Skeletal muscle tissue (tissue), 4 donors: ENCODE measurements around the gene MOCS1. TPM values are rescaled to one million over a fixed set of nuclear protein-coding genes. Genes with fewer than 3 reads are reported as not detected.
A peak's percentile ranks its signal among the peaks of the same experiment; 100 is the strongest.

Experiments used
- H3K27ac ChIP-seq: one replicate; pipeline ENCODE4 v1.7.0; 2013; ENCODE audit warnings: mild to moderate bottlenecking, low read depth, low read length, inconsistent platforms
- H3K27me3 ChIP-seq, 3 donors: one replicate each; pipeline ENCODE4 v1.7.0; 2013; ENCODE audit warnings: low read length in 3 of 3; ENCODE audit not compliant: control insufficient read depth in 3 of 3, insufficient read depth in 3 of 3
- H3K36me3 ChIP-seq, 3 donors: one replicate each; pipeline ENCODE4 v1.7.0; 2013; ENCODE audit warnings: low read length in 3 of 3; ENCODE audit not compliant: control insufficient read depth in 3 of 3, insufficient read depth in 3 of 3
- H3K4me1 ChIP-seq, 3 donors: one replicate each; pipeline ENCODE4 v1.7.0; 2013; ENCODE audit warnings: low read length in 3 of 3, mild to moderate bottlenecking in 3 of 3; ENCODE audit not compliant: control insufficient read depth in 3 of 3, insufficient read depth in 3 of 3
- H3K4me3 ChIP-seq, 3 donors: one replicate each; pipeline ENCODE4 v1.7.0; 2013; ENCODE audit warnings: low read length in 3 of 3
- H3K9ac ChIP-seq, 3 donors: one replicate each; pipeline ENCODE4 v1.7.0; 2013; ENCODE audit warnings: low read length in 3 of 3, mild to moderate bottlenecking in 3 of 3, moderate library complexity in 2 of 3, low read depth in 1 of 3
- H3K9me3 ChIP-seq, 3 donors: one replicate each; pipeline ENCODE4 v1.7.0; 2013; ENCODE audit warnings: low read length in 3 of 3; ENCODE audit not compliant: control insufficient read depth in 3 of 3
- total RNA-seq: library from RNA; depleted of rRNA; stranded (reverse); fragments of >200 nt; gene quantifications from one replicate; pipeline ENCODE4 v1.2.3, GENCODE V29; 2014
- donor health status: Osteomylitis.

Gene MOCS1
- total RNA-seq, 1 donor from 2014 or later: 6.8 TPM

DNA sequence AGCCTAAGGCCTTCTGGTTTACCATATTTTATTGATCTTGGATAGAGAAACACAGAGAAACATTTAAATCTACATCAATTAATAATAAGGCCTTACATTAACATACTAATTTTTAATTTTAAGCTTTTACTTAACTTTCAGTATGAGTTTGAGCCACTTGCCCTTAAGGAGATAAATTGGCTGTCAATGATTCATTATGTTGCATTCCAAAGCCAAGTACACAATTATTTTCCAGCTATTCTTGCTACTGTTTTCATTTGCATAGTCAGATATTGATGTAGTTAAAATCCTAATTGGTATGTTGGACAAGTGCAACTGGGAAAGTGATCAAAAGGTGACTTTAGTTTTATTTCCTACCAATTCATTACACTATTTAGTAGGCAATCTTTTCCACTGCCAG lies 58.2 kb downstream of the MOCS1 start:
- Histone ChIP-seq H3K4me3 (no peak overlapping the region), H3K4me1 (peaks cover 0 to 19% (median 8%) of the 10 kb centered on the region in 3 donors), H3K27me3 (no peaks in the 10 kb centered on the region), H3K9ac (no peak overlapping the region), H3K9me3 (no peaks in the 10 kb centered on the region), H3K36me3 (peaks cover 33 to 51% (median 37%) of the 10 kb centered on the region in 3 donors), H3K27ac (no peak overlapping the region)

DNA sequence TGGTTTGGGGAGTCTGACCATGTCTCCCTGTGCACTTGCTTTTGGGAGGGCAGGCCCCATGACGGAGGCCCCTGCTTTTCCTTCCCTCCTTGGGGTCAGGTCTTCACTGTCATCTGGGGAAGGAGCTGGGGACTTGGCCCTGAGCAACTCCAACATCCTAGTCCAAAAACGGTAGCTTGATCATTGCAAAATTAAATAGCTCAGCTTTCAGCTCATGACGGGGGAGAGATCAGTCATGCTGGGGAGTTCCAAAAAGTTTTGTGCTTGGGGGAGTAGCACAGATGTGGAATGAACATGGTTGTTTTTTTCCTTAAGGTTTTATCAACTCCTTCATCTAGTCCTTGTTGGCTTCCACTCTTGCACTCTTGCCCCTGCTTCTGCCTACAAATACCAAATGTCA lies 60.8 kb downstream of the MOCS1 start:
- H3K4me1 ChIP-seq: no peaks in the 10 kb centered on the region
- H3K36me3 ChIP-seq: peaks cover 31 to 60% (median 50%) of the 10 kb centered on the region in 3 donors
- H3K9me3 ChIP-seq: no peaks in the 10 kb centered on the region
- no peaks in the 10 kb centered on the region for H3K27me3 ChIP-seq
- H3K4me3 ChIP-seq: no peak overlapping the region
- no peak overlapping the region for H3K9ac ChIP-seq
- no peak overlapping the region for H3K27ac ChIP-seq

DNA sequence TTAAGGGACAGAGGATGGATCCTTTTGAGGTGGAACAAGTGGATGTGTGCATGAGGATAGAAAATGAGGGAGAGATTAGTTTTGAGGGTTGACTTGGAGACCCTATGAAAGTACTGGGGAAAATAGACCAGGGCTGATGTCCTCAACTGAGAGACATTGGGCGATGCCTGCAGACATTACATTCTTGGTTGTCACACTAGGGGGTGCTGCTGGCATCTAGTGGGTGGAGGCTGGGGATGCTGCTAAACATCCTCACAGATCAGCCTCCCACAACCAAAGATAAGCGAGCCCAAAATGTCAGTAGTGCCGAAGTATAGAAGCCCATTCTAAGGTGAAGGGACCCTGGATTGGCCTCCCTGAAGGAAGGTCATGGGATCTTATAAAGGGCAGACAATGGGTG lies 63.3 kb downstream of the MOCS1 start:
- Histone ChIP-seq H3K9me3 (no peaks in the 10 kb centered on the region), H3K9ac (no peak overlapping the region), H3K4me1 (no peaks in the 10 kb centered on the region), H3K36me3 (peaks cover 34 to 54% (median 52%) of the 10 kb centered on the region in 3 donors), H3K27me3 (no peaks in the 10 kb centered on the region), H3K27ac (no peak overlapping the region), H3K4me3 (no peak overlapping the region)

DNA sequence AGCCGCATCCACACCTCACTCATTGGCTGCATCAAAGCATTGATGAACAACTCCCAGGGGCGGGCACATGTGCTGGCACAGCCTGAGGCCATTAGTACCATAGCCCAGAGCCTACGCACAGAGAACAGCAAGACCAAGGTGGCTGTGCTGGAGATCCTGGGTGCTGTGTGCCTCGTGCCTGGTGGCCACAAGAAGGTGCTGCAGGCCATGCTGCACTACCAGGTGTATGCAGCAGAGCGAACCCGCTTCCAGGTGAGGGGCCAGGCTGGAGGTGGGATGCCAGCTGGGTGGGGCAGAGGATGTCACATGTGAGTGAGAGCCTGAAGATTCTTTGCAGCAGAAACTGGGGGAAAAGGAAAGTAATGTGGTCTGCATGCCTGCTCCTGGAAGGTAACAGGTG lies 66.7 kb downstream of the MOCS1 start:
- Histone ChIP-seq H3K9me3 (no peaks in the 10 kb centered on the region), H3K4me1 (peaks cover 0 to 7% (median 3%) of the 10 kb centered on the region in 3 donors), H3K36me3 (peaks cover 18 to 36% (median 35%) of the 10 kb centered on the region in 3 donors), H3K9ac (no peak overlapping the region), H3K27ac (no peak overlapping the region), H3K4me3 (no peak overlapping the region), H3K27me3 (no peaks in the 10 kb centered on the region)

GRCh38 chr6:39865011-39865888 lies 69.0 kb downstream of the MOCS1 start:
- H3K27ac ChIP-seq: no peak overlapping the region
- peak overlapping the region in 1 of 3 donors; percentile 34 for H3K9ac ChIP-seq

DNA sequence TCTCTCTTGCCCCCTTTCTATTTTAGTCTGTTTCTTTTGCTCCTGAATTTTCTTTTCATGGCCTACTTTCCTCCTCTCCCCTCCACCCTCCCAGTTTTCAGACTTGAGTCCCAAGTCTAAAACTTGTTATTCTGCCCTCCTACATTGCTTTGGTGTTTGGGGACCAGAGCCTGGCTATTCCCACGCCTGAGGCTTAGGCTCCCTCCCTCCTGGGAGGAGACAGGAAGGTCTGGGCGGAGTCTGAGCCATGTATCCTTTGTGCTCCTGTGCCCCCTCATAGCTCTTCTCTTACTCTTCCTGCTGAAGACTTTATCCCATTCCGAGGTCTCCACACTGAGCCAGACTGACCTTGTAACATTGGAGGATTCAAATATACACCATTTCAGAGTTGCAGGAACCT lies 72.6 kb downstream of the MOCS1 start:
- Histone ChIP-seq H3K4me3 (no peak overlapping the region), H3K9me3 (no peaks in the 10 kb centered on the region), H3K27me3 (no peaks in the 10 kb centered on the region), H3K27ac (no peak overlapping the region), H3K4me1 (peaks cover 3 to 9% (median 7%) of the 10 kb centered on the region in 3 donors), H3K36me3 (peaks cover 14 to 20% (median 15%) of the 10 kb centered on the region in 3 donors), H3K9ac (no peak overlapping the region)

More at GRCh38 chr6:39865011-39865888, 69.0 kb downstream of the MOCS1 start:
- peaks cover 24 to 36% (median 27%) of the 10 kb centered on the region in 3 donors for H3K36me3 ChIP-seq
- no peaks in the 10 kb centered on the region for H3K9me3 ChIP-seq
- H3K4me1 ChIP-seq: peaks cover 3 to 9% (median 7%) of the 10 kb centered on the region in 3 donors
- H3K27me3 ChIP-seq: no peaks in the 10 kb centered on the region
- no peak overlapping the region for H3K4me3 ChIP-seq

DNA sequence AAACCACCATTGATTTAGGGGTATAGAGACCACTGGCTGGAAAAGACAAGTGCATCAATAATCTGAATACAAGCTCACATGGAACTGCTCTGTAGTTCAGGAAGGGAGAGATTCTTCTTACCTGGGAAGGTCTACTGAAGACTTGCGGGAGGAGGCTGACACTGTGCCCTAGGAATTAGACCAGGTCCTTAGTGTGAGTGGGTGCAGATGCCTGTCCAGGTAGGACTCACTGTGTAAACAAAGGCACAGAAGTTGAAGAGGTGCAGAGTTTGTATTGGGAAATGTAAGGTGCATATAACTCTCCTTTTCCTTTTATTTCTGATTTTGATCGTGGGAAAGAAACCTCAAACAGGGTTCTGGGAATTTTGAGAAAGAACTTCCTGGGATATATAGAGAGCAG lies 75.2 kb downstream of the MOCS1 start:
- Histone ChIP-seq H3K4me3 (no peak overlapping the region), H3K4me1 (peaks cover 3 to 10% (median 9%) of the 10 kb centered on the region in 3 donors), H3K9me3 (no peaks in the 10 kb centered on the region), H3K27ac (no peak overlapping the region), H3K27me3 (no peaks in the 10 kb centered on the region), H3K9ac (no peak overlapping the region), H3K36me3 (peaks cover 16 to 25% (median 17%) of the 10 kb centered on the region in 3 donors)

- Histone ChIP-seq H3K9ac (no peak overlapping the region), H3K9me3 (no peaks in the 10 kb centered on the region), H3K36me3 (peaks cover 10 to 15% (median 11%) of the 10 kb centered on the region in 3 donors), H3K27ac (peak overlapping the region; percentile 7), H3K4me3 (no peak overlapping the region), H3K27me3 (no peaks in the 10 kb centered on the region), H3K4me1 (peaks cover 11 to 24% (median 11%) of the 10 kb centered on the region in 3 donors)
These were observed 78.8 kb downstream of the MOCS1 start for GRCh38 chr6:39855356-39855995.
